ENCODE measurements around the gene VAT1.

GRCh38 chr17:42975265-42975664 lies 46.9 kb downstream of the VAT1 start:
- TF ChIP-seq CTCF (IDR thresholded peaks at IDR 0.05) (no peak), POLR2A (IDR thresholded peaks at IDR 0.05) (no peak), POLR2AphosphoS5 (IDR thresholded peaks at IDR 0.05) (no peak)

Measured in prostate gland (tissue), 2 donors.